Kidney epithelial cell (primary cell): ENCODE data around the gene FBP2. TPM values are rescaled to one million over a fixed set of nuclear protein-coding genes. Genes with fewer than 3 reads are reported as not detected.

Source experiments
- DNase-seq: peaks from one replicate; pipeline ENCODE4 v3.0.0-alpha.2; 2010; ENCODE audit warnings: low read depth
- H3K27me3 ChIP-seq: 2 replicates; pipeline ENCODE4 v1.6.0; 2011; ENCODE audit warnings: low read length; ENCODE audit not compliant: control insufficient read depth, insufficient read depth
- H3K36me3 ChIP-seq: 2 replicates; pipeline ENCODE4 v1.5.1; 2011; ENCODE audit warnings: low read length; ENCODE audit not compliant: control insufficient read depth, insufficient read depth
- H3K4me3 ChIP-seq: 2 replicates; pipeline ENCODE4 v1.5.1; 2011; ENCODE audit warnings: low read depth, mild to moderate bottlenecking, control low read depth, low read length
- total RNA-seq: library from RNA; depleted of rRNA; stranded (reverse); fragments of >200 nt; gene quantifications from 2 replicates; pipeline ENCODE4 v1.2.3, GENCODE V29; 2015
- TF ChIP-seq, protein P1 (sequence below): IDR thresholded peaks from 2 replicates; pipeline ENCODE4 v1.5.1; 2011; ENCODE audit warnings: mild to moderate bottlenecking, moderate library complexity, low read length, control low read depth, inconsistent platforms; ENCODE audit not compliant: insufficient read depth, poor library complexity, severe bottlenecking

Gene FBP2
- total RNA-seq, result not detected in 2 replicates

DNA sequence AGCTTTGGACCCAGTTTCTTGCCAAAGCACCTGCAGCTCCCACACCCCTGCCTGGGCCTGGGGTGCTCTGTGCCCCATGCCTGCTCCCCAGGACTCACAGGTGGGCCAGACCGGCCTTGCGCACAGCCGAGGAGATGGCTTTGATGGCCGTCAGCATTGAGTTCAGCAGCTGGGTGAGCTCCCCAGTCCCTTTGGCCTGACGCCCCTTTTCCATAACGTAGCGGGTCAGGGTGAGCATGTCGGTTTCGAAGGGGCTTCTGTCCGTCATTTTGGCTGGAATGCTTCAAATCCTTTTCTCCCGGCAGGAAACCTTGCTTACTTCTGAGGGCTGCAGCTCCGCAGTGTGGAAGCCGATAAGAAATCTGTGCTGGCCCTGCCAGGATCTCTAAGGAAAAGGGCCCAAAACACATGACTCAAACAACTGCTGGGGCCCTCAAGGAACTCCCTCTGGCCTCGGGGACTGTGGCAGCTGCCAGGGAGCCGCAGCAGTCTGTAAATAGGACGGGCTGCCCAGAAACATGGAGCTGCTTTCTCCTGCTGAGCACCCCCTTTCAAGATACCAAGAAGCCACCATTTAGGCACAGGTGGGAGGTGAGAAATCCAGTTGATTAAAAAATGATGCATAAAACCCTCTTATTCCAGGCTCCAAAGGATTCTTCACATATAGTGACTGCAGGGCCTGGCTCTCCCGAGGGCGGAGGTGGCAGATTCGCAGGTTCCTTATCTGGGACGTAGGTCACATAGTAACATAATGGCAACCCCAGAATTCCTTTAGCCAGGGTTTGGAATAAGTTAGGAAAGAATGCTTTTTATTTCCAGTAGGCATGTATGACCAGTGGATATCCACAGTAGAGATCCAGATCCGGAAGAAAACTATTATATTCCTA lies at the start of gene FBP2:
Gene FBP2, minus strand, starts transcription at position 366 of the 887 bp plus-strand sequence. Its CDS starts 98 bp downstream, at position 268.
- Histone ChIP-seq H3K36me3 (no peaks in the 10 kb centered on the region), H3K4me3 (no peak within 1 kb of the TSS), H3K27me3 (no peaks in the 10 kb centered on the region)
- TF ChIP-seq, protein P1, sequence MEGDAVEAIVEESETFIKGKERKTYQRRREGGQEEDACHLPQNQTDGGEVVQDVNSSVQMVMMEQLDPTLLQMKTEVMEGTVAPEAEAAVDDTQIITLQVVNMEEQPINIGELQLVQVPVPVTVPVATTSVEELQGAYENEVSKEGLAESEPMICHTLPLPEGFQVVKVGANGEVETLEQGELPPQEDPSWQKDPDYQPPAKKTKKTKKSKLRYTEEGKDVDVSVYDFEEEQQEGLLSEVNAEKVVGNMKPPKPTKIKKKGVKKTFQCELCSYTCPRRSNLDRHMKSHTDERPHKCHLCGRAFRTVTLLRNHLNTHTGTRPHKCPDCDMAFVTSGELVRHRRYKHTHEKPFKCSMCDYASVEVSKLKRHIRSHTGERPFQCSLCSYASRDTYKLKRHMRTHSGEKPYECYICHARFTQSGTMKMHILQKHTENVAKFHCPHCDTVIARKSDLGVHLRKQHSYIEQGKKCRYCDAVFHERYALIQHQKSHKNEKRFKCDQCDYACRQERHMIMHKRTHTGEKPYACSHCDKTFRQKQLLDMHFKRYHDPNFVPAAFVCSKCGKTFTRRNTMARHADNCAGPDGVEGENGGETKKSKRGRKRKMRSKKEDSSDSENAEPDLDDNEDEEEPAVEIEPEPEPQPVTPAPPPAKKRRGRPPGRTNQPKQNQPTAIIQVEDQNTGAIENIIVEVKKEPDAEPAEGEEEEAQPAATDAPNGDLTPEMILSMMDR, result no peak
- no peak for DNase-seq

GRCh38 chr9:94643176-94643575 lies 49.6 kb upstream of the FBP2 start:
- no peak for DNase-seq
- TF ChIP-seq, protein P1, result no peak
- H3K27me3 ChIP-seq, result peaks cover 15% of the 10 kb centered on the region
- H3K36me3 ChIP-seq, result no peaks in the 10 kb centered on the region
- H3K4me3 ChIP-seq, result no peak overlapping the region

- Histone ChIP-seq H3K27me3 (peaks cover 15% of the 10 kb centered on the region), H3K36me3 (no peaks in the 10 kb centered on the region), H3K4me3 (no peak overlapping the region)
- no peak for DNase-seq
- TF ChIP-seq, protein P1, result no peak
Measured at GRCh38 chr9:94642501-94642900, 48.9 kb upstream of the FBP2 start.

DNA sequence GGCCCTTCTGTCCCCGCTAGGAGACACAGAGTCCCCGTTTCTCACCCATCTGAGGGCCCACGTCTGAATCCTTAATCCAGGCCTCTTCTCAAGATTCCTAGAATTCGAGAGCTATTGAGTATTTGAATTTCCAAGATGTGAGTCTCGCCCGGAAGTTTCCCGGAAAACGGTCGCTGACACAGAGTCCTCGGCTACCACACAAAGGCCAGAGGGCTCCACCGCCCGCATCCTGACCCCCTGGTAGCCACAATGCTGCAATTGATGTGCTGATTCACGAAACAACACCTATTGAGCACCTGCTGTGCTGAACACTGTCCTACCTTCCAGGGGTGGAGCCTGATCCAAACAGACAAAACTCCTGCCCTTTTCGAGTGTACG lies 46.4 kb upstream of the FBP2 start:
- H3K27me3 ChIP-seq, result peaks cover 15% of the 10 kb centered on the region
- TF ChIP-seq, protein P1, result no peak
- DNase-seq, result no peak
- H3K36me3 ChIP-seq, result no peaks in the 10 kb centered on the region
- H3K4me3 ChIP-seq, result no peak overlapping the region

GRCh38 chr9:94639061-94639998 lies 45.7 kb upstream of the FBP2 start, which contains the start of gene FBP1:
TSS of gene FBP1 (minus strand) at chr9:94639518. CDS start at chr9:94639310, 208 bp downstream.
- H3K36me3 ChIP-seq, result no peaks in the 10 kb centered on the region
- no peak for DNase-seq
- TF ChIP-seq, protein P1, result no peak
- peaks cover 15% of the 10 kb centered on the region for H3K27me3 ChIP-seq
- H3K4me3 ChIP-seq, result peak within 1 kb of the TSS; percentile 49
